Breast epithelium (tissue), 3 donors: Measurements from ENCODE around the gene NAP1L1.

Experiments used
- POLR2A ChIP-seq: fragments of 450-650 bp; IDR thresholded peaks from one replicate; pipeline ENCODE4 v1.6.1; 2016; ENCODE audit warnings: antibody characterized with exemption, mild to moderate bottlenecking, moderate library complexity
- POLR2AphosphoS5 ChIP-seq, 3 donors: sonication (generic); formaldehyde crosslinking; IDR thresholded peaks; one replicate each; pipeline ENCODE4 v1.6.1; 2017; ENCODE audit warnings: antibody characterized with exemption in 3 of 3
- TF ChIP-seq, protein P1 (sequence below), 3 donors: fragments of 450-650 bp; IDR thresholded peaks; one replicate each; pipeline ENCODE4 v1.5.1; 2016 to 2017; ENCODE audit warnings: antibody characterized with exemption in 3 of 3, mild to moderate bottlenecking in 3 of 3, moderate library complexity in 3 of 3

- TF ChIP-seq POLR2AphosphoS5 (IDR thresholded peaks at IDR 0.05) (no peak), POLR2A (no peak)
- TF ChIP-seq, protein P1, sequence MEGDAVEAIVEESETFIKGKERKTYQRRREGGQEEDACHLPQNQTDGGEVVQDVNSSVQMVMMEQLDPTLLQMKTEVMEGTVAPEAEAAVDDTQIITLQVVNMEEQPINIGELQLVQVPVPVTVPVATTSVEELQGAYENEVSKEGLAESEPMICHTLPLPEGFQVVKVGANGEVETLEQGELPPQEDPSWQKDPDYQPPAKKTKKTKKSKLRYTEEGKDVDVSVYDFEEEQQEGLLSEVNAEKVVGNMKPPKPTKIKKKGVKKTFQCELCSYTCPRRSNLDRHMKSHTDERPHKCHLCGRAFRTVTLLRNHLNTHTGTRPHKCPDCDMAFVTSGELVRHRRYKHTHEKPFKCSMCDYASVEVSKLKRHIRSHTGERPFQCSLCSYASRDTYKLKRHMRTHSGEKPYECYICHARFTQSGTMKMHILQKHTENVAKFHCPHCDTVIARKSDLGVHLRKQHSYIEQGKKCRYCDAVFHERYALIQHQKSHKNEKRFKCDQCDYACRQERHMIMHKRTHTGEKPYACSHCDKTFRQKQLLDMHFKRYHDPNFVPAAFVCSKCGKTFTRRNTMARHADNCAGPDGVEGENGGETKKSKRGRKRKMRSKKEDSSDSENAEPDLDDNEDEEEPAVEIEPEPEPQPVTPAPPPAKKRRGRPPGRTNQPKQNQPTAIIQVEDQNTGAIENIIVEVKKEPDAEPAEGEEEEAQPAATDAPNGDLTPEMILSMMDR (IDR thresholded peaks at IDR 0.05) = no peak
Observed at GRCh38 chr12:76043377-76043776, 41.1 kb downstream of the NAP1L1 start.
